ENCODE measurements around the gene SH3GL2.

Gene SH3GL2

DNA sequence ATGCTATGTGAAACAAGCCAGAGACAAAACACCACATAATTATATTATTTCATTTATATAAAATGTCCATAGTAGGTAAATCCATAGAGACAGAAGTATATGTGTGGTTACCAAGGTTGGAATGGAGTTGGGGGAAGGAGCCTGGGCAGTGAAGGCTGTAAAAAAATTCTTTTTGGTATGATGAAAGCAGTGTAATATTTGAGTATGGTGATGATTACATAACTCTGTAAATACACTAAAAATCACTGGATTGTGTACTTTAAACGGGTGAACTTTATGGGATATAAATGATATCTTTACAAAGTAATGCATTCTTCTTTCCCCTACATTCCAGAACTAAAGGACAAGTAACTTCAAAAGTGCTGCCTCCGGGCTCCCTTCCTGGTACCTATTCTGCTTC, 155.8 kb downstream of the SH3GL2 start:
- DNase-seq (ENCODE audit: low read depth) = no peak
- H3K4me3 ChIP-seq (ENCODE audit: low read depth, low read length) = no peak overlapping the region
- TF ChIP-seq, protein P1, sequence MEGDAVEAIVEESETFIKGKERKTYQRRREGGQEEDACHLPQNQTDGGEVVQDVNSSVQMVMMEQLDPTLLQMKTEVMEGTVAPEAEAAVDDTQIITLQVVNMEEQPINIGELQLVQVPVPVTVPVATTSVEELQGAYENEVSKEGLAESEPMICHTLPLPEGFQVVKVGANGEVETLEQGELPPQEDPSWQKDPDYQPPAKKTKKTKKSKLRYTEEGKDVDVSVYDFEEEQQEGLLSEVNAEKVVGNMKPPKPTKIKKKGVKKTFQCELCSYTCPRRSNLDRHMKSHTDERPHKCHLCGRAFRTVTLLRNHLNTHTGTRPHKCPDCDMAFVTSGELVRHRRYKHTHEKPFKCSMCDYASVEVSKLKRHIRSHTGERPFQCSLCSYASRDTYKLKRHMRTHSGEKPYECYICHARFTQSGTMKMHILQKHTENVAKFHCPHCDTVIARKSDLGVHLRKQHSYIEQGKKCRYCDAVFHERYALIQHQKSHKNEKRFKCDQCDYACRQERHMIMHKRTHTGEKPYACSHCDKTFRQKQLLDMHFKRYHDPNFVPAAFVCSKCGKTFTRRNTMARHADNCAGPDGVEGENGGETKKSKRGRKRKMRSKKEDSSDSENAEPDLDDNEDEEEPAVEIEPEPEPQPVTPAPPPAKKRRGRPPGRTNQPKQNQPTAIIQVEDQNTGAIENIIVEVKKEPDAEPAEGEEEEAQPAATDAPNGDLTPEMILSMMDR (IDR thresholded peaks at IDR 0.05; ENCODE audit: low read depth, low read length, missing control alignments) = no peak

DNA sequence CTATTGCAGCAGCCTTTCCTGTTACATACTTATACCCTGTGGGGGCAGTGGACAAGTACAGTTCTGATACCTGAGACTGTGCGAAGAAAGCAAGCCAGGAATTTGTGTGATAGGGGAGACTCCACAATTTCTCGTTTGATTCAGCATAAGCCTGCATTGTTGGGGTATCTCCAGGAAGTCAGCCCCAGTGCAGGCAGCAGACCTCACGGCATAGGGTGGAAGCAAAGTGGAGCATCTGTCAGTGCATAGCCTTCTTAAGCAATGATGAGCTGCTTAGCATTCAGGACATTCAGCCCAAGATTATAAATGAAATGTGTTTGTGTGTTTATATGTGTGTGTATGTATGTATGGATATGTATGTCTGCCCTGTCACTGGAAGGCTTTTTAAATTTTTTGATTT, 157.0 kb downstream of the SH3GL2 start:
- DNase-seq (ENCODE audit: low read depth) = no peak
- no peak overlapping the region for H3K4me3 ChIP-seq (ENCODE audit: low read depth, low read length)
- TF ChIP-seq, protein P1 (IDR thresholded peaks at IDR 0.05; ENCODE audit: low read depth, low read length, missing control alignments) = no peak

DNA sequence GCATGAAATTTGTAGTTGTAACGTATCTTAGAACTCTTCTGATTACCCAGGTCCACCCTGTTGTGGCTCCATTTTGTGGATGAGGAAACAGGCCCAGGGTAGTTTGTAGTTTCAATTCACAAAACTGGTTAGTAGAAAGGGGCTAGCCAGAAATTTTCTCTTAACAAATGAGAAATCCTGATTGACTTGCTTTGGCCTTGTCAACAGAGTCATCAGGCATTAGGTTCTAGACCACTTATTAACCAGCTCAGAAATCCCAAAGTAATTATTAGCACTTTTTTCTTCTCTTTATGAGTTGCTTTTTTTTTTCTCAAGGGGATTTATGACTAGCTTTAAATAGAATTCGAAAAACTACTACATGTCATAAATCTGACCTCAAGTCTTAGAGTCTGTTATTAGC, 160.2 kb downstream of the SH3GL2 start:
- no peak overlapping the region for H3K4me3 ChIP-seq (ENCODE audit: low read depth, low read length)
- TF ChIP-seq, protein P1 (IDR thresholded peaks at IDR 0.05; ENCODE audit: low read depth, low read length, missing control alignments) = no peak
- no peak for DNase-seq (ENCODE audit: low read depth)

DNA sequence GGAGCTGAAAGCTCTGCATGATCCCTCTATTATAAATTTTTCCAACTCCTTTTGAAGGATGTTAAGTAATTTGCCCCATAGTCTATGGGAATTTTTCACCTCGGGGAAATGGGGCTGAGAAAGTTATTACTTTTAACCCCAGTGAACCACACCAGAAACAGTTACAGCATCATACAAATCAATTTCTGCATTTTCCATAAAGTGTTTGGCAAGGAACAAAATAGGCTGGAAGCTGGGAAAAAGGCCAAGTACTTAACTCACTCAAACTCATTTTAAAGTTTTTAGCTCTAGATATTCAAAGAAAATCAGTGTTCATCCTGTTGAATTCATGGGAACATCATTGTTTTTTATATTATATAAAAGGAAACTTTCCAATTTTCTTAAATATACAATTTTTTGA, 160.9 kb downstream of the SH3GL2 start:
- TF ChIP-seq, protein P1 (IDR thresholded peaks at IDR 0.05; ENCODE audit: low read depth, low read length, missing control alignments) = no peak
- DNase-seq (ENCODE audit: low read depth) = no peak
- H3K4me3 ChIP-seq (ENCODE audit: low read depth, low read length) = no peak overlapping the region

DNA sequence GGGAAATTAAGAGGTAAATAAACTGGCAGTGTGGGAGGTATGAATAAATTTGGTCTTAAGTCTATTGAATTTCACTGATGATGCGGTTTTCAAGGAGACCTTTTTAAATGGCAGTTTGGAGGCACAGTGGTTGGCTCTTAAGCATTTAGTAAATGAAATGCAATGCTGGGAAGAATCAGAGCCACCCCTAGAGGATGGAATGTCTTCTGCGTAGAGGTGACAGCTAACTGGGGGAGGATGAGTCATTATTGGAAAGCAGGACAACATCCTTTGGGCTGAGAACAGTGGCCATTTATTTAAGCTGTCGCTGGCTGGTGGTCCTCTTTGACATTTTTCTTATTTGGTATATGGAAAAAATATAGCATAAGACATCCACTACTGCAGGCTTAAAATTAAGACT, 163.2 kb downstream of the SH3GL2 start:
- DNase-seq (ENCODE audit: low read depth) = no peak
- TF ChIP-seq, protein P1 (IDR thresholded peaks at IDR 0.05; ENCODE audit: low read depth, low read length, missing control alignments) = no peak
- no peak overlapping the region for H3K4me3 ChIP-seq (ENCODE audit: low read depth, low read length)

DNA sequence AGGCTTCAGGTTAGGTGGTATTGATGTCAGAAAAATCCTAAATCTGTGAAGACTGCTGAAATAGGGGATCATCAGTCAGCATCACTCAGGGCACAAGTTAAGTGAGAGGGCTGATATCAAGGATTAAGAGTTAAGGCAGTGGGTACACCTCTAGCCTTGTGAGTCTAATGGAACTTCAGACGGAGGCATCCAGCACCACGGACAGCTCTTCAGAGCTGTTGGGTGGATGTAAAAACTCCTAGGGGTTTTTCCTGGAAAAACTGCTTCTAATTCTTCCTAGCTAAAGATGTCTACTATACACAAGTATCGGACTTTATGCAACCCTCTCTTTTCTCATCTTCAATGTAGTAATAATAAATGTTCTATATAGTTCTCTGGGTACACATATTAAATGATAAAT, 165.9 kb downstream of the SH3GL2 start:
- DNase-seq (ENCODE audit: low read depth) = no peak
- no peak overlapping the region for H3K4me3 ChIP-seq (ENCODE audit: low read depth, low read length)
- TF ChIP-seq, protein P1 (IDR thresholded peaks at IDR 0.05; ENCODE audit: low read depth, low read length, missing control alignments) = no peak

DNA sequence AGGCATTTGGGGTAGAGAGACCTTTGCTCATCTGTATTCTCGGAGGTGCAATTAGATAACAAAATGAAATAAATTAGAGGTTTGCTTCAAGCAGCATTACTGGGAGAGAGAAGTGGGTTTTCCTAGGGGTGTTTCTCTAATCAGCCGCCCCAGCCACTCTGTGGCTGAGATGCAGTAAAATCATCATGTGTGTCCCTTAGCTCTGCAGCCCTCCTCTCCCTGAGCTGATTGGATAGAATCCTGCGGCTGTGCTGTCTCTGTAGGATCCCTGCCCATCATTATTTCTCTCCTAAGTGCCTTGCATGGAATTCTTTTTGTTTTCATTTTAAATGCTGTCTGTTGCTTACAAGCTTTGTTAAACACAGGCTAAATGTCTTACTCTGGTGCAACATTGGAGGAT, 171.4 kb downstream of the SH3GL2 start:
- no peak overlapping the region for H3K4me3 ChIP-seq (ENCODE audit: low read depth, low read length)
- DNase-seq (ENCODE audit: low read depth) = no peak
- TF ChIP-seq, protein P1 (IDR thresholded peaks at IDR 0.05; ENCODE audit: low read depth, low read length, missing control alignments) = no peak
